ENCODE data around the gene RALGPS1. TPM values are rescaled to one million over a fixed set of nuclear protein-coding genes. Genes with fewer than 3 reads are reported as not detected.
A peak's percentile ranks its signal among the peaks of the same experiment; 100 is the strongest.

The RALGPS1 gene
- total and polyA plus RNA-seq, 2 of the 13 experiments (the other 11 are each of a cell fraction or from before 2014, with no cell fraction given), result 3.7 to 6.5 TPM

DNA sequence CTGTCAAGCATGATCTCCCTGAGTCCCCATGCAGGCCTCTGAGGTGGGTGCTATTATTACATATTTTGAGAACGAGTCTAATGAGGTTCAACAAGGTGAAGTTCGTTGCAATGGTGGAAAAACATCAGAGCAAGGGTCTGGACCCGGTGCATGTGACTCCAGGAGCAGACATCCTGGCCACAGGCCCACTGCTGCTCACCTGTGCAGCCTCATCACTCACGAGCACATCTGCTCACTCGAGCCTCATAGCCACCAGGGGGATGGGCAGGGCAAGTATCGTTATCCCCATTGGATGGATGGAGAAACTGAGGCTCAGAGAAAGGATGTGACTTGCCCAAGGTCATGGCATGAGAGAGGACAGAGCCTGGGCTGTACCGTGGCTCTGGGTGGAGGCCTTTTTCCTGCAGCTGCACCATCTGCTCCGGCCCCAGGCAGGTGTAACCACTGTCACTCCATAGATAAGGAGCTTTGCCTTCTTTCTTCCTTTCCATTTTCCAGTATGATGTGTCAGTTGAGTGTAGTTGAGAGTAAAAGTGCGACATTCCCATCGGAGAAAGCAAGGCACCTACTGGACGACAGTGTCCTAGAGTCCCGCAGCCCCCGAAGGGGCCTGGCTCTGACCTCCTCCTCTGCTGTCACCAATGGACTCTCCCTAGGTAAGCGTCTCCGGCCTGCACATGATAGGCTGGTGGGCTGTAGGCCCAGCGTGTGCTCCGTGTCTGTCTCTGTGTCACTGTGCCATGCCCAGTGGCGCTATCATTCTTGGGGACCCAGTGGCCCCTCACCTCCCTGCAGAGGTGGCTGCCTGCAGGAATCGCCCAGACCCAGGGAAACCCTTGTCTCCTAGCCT, 281.6 kb downstream of the RALGPS1 start:
- no peaks in the 10 kb centered on the region for H3K79me2 ChIP-seq (ENCODE audit: insufficient read depth, low read length)
- H3K9me3 ChIP-seq (ENCODE audit: low read length), result no peaks in the 10 kb centered on the region
- no peak overlapping the region for H3K4me3 ChIP-seq (replicated peaks in 1 of 3; ENCODE audit: insufficient read depth in 1 of 3, low read depth in 2 of 3, low read length in 3 of 3)
- DNase-seq (ENCODE audit: low spot score) (no peak), FAIRE-seq (no peak), ATAC-seq (no peak)
- H4K20me1 ChIP-seq (ENCODE audit: insufficient read depth, low read length), result no peaks in the 10 kb centered on the region
- in situ Hi-C loops (cut with HindIII; ENCODE audit: extremely low pct_ligation_motif_present, low pct_unique_long_range_greater_than_20kb), result loop anchor here (10.0 kb wide), 1 partner anchor 231 kb away; no protein-coding TSS in a partner anchor
- H3K9ac ChIP-seq (ENCODE audit: insufficient read depth, low read depth, low read length), result no peak overlapping the region
- peaks cover 55% of the 10 kb centered on the region for H3K4me1 ChIP-seq (ENCODE audit: insufficient read depth, low read length)
- intact Hi-C loops (cut with micrococcal nuclease; ENCODE audit: unreplicated experiment), result loop anchor here (1.0 kb wide), 1 partner anchor 37 kb away; no protein-coding TSS in a partner anchor
- no peaks in the 10 kb centered on the region for H3K27me3 ChIP-seq (ENCODE audit: control insufficient read depth in 1 of 2, insufficient read depth in 2 of 2, low read length in 2 of 2)
- ChIA-PET CTCF (ENCODE audit: low intra/inter-chr PET ratio, low total read pairs) (no interaction called here), POLR2A (interaction anchor here (1.9 kb wide), 1 partner anchor 28 kb away, joined by 4 read pairs; no protein-coding TSS in a partner anchor)
- H3K36me3 ChIP-seq (replicated peaks in 1 of 2; ENCODE audit: control insufficient read depth in 1 of 2, insufficient read depth in 2 of 2, low read length in 2 of 2), result no peaks in the 10 kb centered on the region
- TF ChIP-seq GPN1 (CRISPR knock-in tag; IDR thresholded peaks at IDR 0.05; ENCODE audit: borderline replicate concordance), result no peak
- TF ChIP-seq, protein P1, sequence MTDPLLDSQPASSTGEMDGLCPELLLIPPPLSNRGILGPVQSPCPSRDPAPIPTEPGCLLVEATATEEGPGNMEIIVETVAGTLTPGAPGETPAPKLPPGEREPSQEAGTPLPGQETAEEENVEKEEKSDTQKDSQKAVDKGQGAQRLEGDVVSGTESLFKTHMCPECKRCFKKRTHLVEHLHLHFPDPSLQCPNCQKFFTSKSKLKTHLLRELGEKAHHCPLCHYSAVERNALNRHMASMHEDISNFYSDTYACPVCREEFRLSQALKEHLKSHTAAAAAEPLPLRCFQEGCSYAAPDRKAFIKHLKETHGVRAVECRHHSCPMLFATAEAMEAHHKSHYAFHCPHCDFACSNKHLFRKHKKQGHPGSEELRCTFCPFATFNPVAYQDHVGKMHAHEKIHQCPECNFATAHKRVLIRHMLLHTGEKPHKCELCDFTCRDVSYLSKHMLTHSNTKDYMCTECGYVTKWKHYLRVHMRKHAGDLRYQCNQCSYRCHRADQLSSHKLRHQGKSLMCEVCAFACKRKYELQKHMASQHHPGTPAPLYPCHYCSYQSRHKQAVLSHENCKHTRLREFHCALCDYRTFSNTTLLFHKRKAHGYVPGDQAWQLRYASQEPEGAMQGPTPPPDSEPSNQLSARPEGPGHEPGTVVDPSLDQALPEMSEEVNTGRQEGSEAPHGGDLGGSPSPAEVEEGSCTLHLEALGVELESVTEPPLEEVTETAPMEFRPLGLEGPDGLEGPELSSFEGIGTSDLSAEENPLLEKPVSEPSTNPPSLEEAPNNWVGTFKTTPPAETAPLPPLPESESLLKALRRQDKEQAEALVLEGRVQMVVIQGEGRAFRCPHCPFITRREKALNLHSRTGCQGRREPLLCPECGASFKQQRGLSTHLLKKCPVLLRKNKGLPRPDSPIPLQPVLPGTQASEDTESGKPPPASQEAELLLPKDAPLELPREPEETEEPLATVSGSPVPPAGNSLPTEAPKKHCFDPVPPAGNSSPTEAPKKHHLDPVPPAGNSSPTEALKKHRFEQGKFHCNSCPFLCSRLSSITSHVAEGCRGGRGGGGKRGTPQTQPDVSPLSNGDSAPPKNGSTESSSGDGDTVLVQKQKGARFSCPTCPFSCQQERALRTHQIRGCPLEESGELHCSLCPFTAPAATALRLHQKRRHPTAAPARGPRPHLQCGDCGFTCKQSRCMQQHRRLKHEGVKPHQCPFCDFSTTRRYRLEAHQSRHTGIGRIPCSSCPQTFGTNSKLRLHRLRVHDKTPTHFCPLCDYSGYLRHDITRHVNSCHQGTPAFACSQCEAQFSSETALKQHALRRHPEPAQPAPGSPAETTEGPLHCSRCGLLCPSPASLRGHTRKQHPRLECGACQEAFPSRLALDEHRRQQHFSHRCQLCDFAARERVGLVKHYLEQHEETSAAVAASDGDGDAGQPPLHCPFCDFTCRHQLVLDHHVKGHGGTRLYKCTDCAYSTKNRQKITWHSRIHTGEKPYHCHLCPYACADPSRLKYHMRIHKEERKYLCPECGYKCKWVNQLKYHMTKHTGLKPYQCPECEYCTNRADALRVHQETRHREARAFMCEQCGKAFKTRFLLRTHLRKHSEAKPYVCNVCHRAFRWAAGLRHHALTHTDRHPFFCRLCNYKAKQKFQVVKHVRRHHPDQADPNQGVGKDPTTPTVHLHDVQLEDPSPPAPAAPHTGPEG (CRISPR knock-in tag; IDR thresholded peaks at IDR 0.05), result no peak
- 0 out of 2 replicates have a peak, but pooled peaks have one; percentile 12 for TF ChIP-seq ZNF629 (CRISPR knock-in tag; conservative IDR thresholded peaks at IDR 0.05)
- WGBS (ENCODE audit: low lambda C conversion rate), result 87% methylated on average over 12 of the region's 19 CpGs
- no peak overlapping the region for H3K27ac ChIP-seq (ENCODE audit: extremely low read length, insufficient read depth, low read length)
- no peak overlapping the region for H2AFZ ChIP-seq (ENCODE audit: low read length)
- H3K4me2 ChIP-seq (ENCODE audit: low read depth, low read length), result no peak overlapping the region
- BruUV-seq (replicated peaks), result no TSS peak

Data from HepG2 (cell line).